GM18519 (cell line): ENCODE measurements around the gene ATG10.
"Not testable (repeated sequence)": the region's sequence is repeated elsewhere in the genome, so short reads cannot be mapped to it uniquely, and the experiment has no call there.

Source experiments
- ATAC-seq: cut with Tn5 transposase; IDR thresholded peaks from one replicate; pipeline ENCODE4 v1.9.1; 2021; ENCODE audit warnings: mild to moderate bottlenecking, moderate library complexity; ENCODE audit not compliant: unreplicated experiment, low FRiP score

ATG10 gene

DNA sequence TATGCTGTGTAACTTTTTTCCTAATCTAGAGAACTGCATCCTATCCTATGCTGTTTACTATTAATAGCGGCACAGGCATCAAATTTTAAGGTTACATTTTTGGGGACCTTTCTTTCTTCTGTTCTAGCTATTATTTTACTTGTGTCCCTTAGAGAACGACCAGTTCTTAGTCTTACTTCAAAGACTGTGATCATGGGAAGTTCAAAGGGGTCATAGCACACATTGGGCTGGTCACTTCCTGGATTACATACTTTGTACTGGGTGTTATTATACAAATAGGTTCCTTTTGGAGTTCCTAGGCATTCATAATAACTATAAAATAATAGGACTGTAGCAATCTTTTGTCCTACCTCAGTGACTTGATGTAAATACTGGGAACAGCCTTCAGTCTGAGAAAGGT is 297.5 kb downstream of the ATG10 start:
- ATAC-seq = not testable (repeated sequence)

DNA sequence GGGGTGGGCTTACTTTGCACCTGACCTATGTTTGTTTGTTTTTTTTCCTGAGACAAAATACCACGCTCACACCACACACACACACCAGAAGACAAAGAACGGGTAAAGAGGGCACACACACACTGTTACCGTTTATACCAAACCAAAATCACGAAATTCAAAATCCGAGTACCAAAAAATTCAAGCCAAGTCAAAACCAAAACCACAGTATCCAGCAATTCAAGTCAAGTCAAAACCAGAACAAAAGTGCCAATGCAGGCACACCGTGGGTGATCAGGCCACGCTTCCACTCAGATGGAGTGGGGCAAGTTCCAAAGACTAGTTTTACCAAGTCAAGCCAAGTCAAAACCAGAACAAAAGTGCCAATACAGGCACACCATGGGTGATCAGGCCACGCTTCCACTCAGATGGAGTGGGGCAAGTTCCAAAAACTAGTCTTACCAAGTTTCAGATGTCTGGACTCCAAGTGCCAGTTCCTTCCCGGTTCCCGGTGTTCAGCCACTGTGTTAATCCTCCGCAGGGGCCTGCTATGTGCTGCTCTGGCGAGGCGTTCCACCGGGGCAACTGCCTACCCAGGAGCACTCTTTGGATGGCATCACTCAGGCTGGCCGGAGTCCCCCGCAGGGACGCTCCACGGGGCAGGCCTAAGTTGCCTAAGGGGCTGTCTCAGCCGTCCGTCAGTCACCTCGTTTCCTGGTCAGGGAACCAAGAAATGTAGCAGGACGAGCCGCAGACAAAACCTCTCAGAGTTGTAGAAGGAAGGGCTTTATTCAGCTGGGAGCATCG is 300.9 kb downstream of the ATG10 start:
- not testable (repeated sequence) for ATAC-seq

DNA sequence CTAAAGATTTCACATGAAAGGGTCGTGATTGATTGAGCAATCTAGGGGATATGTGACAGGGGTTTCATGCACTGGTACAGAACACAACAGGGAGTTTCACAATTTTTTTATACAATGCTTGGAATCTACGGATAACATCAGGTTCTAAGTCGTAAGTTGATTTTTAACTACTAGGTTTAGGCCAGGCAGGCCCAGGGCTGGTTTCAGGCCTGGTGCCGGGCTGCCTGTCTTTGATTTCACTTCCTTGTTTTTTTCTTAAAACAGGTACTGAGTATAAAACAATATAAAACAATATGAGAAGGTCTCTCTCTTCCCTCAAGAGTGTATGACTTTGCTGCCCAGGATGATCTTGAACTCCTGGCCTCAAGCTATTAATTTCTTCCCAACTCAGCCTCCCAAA is 301.6 kb downstream of the ATG10 start:
- ATAC-seq = not testable (repeated sequence)

DNA sequence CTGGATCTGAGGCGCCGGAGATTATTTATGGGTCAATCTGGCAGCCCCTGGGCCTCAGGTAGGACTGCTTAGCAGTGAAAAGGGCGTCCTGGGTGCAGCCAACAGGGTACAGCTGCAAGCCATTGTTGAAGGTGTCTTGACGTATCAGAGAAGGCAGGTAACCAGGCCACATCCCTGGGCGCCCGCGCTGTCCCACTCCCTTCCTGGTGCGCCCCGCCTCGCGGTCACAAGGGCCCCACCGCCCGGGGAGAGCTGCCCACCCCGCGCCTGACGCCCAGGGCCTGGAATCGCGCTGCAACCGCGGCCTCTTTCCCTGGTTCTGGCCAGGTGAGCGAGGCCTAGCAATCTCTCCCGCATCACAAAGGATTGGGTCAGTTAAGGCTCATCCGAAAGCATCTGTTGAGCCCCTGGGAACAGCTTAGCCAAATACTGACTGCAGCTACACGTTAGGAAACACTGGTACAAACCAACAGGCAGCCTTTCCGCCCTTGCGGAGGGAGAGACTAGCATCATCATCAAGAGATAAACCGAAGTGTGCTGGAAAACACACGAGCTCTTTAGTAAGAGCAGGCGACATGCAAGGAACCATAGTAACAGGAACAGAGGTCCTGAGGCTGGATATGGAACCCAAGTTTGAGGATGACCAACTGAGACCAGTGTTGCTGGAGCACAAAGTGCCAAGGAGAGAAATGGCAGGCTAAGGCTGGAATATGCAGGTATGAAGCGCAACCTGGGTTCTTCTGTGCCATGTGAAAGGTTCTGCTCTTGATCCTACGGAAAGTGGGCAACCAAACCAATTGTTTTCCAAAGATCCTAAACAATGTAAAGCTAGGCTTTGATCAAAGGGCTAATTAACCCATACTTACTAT is 302.8 kb downstream of the ATG10 start:
- no peak for ATAC-seq

DNA sequence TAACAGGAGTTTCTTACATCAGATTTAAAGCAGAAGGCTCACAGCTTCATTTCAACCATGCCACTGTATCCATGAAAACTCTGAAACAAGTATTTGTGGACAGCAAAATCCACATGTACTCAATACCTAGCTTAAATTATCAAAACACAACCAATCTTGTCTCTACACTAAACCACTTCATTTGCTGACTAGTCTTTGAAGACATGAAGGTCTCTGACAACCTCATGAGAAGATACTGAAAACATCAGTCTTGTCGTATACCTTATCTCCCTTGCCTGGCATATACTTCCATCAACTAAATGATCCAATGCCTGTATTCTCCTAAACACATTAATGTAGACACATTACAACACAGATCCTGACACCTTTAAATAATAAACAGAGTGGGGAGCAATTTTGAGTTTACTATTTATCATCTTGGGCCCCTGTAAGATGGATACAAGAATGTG is 303.4 kb downstream of the ATG10 start:
- no peak for ATAC-seq

DNA sequence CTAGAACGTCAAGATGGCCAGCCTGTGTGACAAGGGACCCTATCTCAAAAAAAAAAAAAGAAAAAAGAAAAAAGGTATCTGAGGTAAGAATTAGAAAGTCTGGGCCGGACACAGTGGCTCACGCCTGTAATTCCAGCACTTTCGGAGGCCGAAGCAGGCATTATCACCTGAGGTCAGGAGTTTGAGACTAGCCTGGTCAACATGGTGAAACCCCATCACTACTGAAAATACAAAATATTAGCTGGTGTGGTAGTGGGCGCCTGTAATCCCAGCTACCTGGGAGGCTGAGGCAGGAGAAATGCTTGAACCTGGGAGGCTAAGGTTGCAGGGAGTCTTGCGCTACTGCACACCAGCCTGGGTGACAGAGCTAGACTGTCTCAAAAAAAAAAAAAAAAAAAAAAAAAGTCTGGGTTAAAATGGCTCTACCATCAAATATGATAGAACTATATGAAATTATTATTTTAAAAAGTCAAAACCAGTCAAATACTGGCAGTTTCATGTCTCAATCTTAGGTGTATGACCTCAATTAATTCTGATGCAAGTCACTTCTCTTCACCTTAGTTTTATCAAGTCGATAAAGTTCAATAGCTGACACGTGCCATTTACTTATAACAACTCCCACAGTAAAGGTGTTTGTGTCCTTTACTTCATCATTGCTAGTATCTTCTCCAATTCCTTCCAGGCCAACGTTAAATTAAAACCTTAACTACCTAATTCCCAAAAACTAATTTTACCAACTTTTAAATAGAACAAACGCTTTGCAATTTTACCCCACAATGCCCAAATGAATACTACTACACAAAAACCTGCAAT is 305.2 kb downstream of the ATG10 start:
- no peak for ATAC-seq

DNA sequence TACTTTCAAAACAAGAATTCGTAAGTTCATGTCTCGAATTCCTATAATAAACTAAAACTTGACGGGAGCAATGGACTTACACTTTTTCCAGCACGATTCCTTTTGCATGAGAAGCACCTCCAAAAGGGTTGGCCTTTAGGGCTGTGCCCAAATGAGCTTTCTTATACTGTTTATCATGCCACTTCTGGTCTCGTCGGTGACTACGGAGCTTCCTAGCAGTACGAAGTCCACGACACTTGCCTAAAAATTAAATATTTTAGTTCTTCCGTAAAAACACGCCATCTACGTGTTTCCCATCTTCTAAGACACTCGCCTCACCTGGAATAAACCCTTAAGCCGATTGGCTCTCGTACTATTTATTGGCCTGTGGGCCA is 305.8 kb downstream of the ATG10 start:
- ATAC-seq = no peak

DNA sequence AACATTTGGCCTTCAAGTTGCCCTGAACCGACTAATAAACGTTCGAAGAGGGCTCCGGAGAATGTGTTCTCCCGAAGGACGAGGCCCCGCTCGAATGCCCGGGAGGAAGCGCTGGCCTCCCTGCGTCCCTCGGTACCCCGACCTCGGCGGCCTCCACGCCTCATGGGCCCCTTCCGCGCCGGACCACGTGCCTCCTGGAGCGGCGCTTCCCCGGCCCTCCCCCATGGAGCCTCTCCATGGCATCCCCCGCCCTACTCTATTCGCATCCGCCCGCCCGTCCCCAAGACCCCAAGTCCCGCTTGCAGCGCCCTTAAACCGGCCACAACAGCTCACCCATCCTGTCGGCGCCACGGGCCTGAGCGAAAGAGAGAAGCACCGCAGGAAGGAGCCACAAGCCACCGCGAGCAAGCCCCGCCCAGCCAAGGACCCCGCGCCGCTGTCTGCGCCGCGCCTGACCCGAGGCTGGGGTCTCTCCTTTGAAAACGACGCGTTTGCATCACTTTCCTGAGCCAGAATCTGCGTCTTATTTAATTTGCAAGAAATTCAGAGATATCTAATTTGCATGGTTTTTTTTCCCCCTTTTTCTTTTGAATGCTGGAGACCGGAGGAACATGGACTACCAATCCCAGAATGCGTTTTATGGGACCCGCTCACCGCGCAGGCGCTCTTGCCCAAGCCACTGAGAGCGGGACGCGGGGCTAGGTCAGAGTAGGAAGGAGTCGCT is 306.3 kb downstream of the ATG10 start, which contains the start of gene RPS23:
RPS23 (minus strand) TSS at position 368 of the 724 bp plus-strand sequence; CDS start at position 337, 31 bp downstream.
- peak; percentile 85 for ATAC-seq

DNA sequence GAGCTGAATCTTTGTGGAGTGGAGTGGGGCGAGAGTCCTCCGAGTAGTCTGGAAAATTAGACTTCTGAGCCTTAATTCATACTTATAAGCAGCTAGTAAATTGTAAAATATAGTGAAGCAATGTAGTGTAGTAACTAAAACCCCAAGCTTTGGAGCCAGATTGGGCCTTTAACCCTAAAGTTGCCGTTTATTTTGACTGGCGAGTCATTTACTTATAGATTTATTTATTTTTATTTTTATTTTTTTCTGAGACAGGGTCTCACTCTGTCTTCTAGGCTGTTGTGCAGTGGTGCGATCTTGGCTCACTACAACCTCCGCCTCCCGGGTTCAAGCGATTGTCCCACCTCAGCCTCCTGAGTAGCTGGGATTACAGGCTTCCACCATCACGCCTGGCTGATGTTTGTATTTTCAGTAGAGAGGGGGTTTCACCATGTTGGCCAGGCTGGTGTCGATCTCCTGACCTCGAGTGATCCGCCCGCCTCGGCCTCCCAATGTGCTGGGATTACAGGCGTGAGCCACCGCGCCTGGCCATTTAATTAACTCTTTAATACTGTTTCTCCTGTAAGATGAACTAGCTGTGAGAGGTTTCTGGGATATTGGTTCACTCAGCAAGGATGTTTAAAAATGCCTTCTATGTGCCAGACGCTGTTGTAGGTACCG is 307.0 kb downstream of the ATG10 start:
- ATAC-seq = no peak

DNA sequence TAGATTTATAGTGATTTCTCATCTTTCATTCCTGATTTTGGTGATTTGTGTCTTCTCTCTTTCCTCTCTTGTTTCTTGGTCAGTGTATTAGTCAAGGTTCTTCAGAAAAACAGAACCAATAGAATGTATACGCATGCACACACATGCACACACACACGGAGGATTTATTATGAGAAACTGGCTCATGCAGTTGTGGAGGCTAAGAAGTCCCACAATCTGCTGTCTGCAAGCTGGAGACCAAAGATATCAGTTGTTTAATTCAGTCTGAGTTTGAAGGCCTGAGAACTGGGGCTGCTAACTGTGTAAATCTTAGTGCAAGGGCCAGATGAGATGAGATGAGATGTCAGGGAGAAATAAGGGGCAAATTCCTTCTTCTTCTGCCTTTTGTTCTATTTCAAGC is 312.1 kb downstream of the ATG10 start:
- no peak for ATAC-seq

DNA sequence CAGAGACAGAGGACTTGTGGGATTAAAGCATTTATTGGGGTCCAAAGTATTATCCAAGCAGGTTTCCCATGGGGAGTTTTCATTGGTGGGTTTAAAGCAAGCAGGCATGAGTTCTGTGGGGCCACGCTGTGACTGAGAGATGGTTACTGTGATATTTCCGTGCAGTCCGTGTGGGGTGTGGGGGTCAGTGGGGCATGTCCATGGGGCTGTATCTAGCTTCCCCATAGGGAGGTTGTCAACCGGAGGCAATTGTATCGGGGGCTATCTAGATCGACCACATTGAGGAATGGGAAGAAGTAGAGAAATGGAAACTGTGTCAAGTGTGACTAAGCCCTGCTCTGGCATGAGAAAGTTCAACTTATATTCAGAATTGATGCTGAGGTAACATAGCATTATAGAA is 313.4 kb downstream of the ATG10 start:
- no peak for ATAC-seq

DNA sequence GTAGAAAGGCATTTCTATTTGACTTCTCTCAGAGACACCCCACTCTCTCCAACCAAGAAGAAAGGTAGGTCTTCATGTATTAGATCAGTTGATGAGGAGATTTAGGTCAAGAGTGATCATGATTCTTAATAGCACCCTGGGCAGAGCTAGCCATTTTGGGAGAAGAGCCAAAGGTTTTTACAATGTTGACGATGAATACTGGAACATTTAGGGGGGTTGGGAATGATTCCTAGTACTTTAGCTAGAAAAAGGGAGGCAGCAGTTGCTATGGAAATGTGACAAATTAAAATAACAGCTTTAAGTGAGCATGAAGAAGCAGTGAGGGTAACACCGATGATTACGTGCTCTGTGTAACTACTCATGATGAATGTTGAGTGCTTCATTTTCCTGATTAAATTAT is 315.8 kb downstream of the ATG10 start:
- no peak for ATAC-seq

DNA sequence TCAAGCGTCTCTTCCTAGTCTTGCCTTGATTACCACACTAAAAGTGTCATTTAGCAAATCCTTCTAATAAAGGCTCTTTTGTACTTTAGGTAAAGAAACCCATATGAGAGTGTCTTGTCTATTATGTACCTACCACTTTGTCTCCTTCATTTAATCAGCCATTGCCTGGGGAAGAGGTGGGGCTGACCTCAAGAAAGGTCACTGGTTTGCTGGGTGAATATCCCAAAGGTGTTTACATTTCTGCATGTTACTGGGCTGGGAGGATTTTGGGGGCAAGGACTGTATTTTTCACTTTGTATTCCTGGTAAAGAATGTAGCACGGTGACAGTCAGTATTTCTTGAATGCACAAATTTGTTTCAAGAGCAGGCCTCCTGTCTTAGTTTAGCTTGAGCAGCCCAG is 318.2 kb downstream of the ATG10 start:
- ATAC-seq = no peak

DNA sequence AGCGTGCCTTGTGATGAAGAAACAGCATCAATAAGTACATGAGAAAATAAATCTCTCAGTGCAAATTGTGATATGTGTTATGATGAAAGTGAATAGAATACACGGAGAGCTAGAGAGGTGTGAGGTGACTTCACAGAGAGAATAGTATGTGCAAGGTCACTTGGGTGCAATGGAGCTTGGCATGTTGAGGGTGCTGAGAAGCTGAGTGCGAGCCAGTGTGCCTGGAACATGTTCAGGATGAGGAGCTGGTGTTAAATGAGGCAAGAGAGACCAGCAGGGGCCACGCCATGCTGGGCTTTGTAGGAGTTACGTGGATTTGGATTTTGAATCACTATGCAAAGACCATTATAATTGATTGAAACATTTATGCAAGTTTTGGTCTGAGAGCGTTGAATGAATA is 319.1 kb downstream of the ATG10 start:
- no peak for ATAC-seq

DNA sequence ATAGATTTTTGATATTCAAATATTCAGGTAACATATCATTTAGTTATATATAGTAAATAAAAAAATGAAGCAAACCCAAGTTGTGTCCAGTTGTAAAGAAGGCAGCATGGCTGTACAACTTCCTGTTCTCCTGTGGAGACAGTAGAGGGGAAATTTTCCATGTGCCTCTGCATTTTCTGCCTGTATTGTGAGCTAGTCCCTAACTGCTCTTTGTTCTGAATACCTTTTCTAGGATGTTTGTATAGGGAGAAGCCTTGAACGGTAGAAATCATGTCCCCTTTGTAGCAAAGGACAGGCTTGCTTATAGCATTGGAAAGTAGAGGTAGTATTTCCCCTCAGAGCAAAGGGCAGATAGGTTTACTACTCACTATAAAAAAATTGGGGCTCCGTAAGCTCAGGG is 319.6 kb downstream of the ATG10 start:
- no peak for ATAC-seq

DNA sequence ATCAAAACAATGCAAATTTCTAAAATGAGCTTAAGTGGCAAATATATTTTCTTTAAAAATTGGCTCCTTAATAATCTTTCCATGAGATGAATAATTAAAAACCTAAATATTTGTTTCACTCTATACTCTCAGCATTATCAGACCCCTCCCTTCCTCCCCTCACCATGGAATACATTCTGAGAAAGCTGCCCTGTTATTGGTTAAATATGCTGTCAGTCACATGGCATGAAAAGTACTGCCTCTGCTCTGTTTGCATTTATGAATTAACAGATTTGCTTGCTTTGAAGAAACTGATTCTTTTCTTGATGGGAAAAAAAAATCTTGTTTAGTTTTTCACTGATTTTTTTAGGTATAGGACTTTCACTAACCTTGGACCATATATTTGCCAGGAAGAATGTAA is 323.3 kb downstream of the ATG10 start:
- ATAC-seq = no peak

DNA sequence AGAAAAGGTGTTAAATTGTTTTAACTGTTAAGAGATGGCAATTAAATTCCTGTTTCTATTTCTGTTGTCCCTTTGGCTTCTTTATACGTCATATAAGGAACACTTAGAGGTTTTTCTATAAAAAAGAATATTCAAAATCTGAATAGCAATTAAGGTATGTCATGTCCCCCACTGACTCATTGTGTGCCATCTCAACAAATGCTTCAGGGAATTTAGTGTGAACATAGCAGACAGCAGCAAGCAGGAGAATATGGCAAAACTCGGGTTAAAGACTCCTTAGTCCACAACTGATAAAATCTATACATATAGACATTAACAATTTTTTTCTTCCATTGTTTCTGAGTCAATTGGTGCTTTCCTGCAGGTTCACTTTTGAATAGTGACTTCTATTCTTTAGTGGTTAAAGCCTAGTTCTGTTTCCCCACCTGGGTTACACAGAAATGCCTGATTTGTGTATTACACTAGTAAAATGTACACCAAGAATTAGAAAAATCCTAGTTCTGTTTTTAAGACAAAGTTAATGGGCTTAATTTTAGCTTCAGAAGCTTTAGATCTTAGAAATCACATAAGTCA is 324.2 kb downstream of the ATG10 start:
- no peak for ATAC-seq

DNA sequence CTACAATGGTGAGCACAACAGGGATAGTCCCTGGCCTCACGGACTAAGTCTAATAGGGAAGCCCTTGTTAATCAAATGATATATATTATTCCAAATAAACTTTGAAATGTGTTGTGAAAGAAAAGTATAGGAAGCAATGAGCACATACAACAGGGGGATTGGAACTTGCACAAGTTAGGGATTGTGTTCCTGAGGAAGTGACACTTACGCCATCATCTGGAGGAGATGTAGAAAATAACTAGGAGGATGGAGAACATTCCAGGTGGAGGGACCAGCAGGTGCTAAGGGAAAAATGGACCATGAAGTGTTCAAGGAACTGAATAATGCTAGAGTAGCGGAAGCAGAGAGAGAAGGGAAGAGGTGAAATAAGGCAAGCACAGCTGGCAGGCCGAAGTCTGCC is 325.1 kb downstream of the ATG10 start:
- ATAC-seq = no peak

DNA sequence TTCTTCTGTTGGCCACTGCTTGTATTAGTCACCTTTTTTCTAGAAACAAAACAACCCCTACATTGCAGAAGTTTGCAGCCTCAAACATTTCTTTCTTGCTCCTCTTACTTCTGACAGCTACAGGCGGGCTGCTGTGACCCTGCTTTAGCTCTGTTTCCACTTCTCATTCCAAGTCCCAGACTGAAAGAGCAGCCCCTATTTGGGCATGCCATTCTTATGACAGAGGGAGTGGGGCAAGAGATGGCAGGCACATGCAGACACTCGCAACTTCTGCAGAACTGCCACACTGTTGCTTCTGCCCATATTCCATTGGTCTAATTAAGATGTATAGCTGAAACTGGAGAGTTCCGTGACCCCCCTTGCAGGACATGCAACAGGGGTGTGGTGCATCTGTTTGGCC is 325.9 kb downstream of the ATG10 start:
- no peak for ATAC-seq
